PFSK-1 (cell line): Measurements from ENCODE around the gene SETBP1.

Source experiments
- POLR2AphosphoS5 ChIP-seq: IDR thresholded peaks from 2 replicates; pipeline ENCODE4 v1.6.1; 2012; ENCODE audit warnings: low read depth, mild to moderate bottlenecking, control low read depth, low read length, moderate library complexity
- REST ChIP-seq, 2 experiments: IDR thresholded peaks; 2 replicates each; pipeline versions ENCODE4 v1.6.1 to v1.8.0; 2011 to 2012; ENCODE audit warnings: low read depth in 2 of 2, low read length in 2 of 2, control low read depth in 1 of 2, inconsistent platforms in 1 of 2, mild to moderate bottlenecking in 1 of 2, moderate library complexity in 1 of 2; ENCODE audit not compliant: insufficient read depth in 1 of 2
- SIN3A ChIP-seq: IDR thresholded peaks from 2 replicates; pipeline ENCODE4 v1.6.1; 2012; ENCODE audit warnings: mild to moderate bottlenecking, low read length, moderate library complexity, borderline replicate concordance; ENCODE audit not compliant: insufficient read depth

- no peak for TF ChIP-seq REST (IDR thresholded peaks at IDR 0.05; ENCODE audit: insufficient read depth in 1 of 2, low read depth in 2 of 2, low read length in 2 of 2)
- no peak for TF ChIP-seq POLR2AphosphoS5
- no peak for TF ChIP-seq SIN3A
Observed at GRCh38 chr18:44922968-44923367, 242.3 kb downstream of the SETBP1 start.
